Thyroid gland (tissue), 4 donors: ENCODE results near the gene TMC6. TPM values are rescaled to one million over a fixed set of nuclear protein-coding genes. Genes with fewer than 3 reads are reported as not detected.
"Not testable (repeated sequence)": the region's sequence is repeated elsewhere in the genome, so short reads cannot be mapped to it uniquely, and the experiment has no call there.

Experiments
- DNase-seq, 2 donors: peaks; one replicate each; pipeline ENCODE4 v3.0.0-alpha.2; 2019
- H3K27ac ChIP-seq, 3 donors: fragments of 200-600 bp; sonication (generic); 1 replicate in 2 of 3; 2 replicates in 1 of 3; pipeline ENCODE4 v1.5.1; 2016 to 2019; ENCODE audit warnings: mild to moderate bottlenecking in 1 of 3, moderate library complexity in 1 of 3
- H3K27me3 ChIP-seq: fragments of 200-600 bp; sonication (generic); one replicate; pipeline ENCODE4 v1.5.1; 2019
- H3K36me3 ChIP-seq, 2 donors: fragments of 200-600 bp; sonication (generic); one replicate each; pipeline ENCODE4 v1.5.1; 2016 to 2019
- H3K4me1 ChIP-seq, 2 donors: fragments of 200-600 bp; sonication (generic); one replicate each; pipeline ENCODE4 v1.5.1; 2017 to 2019
- H3K4me3 ChIP-seq, 3 donors: fragments of 200-600 bp; sonication (generic); replicated peaks in 1 of 3; 1 replicate in 2 of 3; 2 replicates in 1 of 3; pipeline ENCODE4 v1.5.1; 2016; ENCODE audit warnings: mild to moderate bottlenecking in 1 of 3
- H3K9me3 ChIP-seq: fragments of 200-600 bp; sonication (generic); one replicate; pipeline ENCODE4 v1.5.1; 2017
- CTCF ChIP-seq, 6 experiments: fragments of 200-600 bp in 3 of 6; fragments of 450-650 bp in 3 of 6; sonication (generic) in 3 of 6; IDR thresholded peaks; one replicate each; pipeline ENCODE4 v1.5.1; 2016 to 2019; ENCODE audit warnings: antibody characterized with exemption in 6 of 6, mild to moderate bottlenecking in 2 of 6, inconsistent platforms in 1 of 6, moderate library complexity in 1 of 6
- POLR2A ChIP-seq, 2 donors: fragments of 450-650 bp; IDR thresholded peaks; one replicate each; pipeline ENCODE4 v1.6.1; 2017; ENCODE audit warnings: antibody characterized with exemption in 2 of 2, mild to moderate bottlenecking in 2 of 2, moderate library complexity in 1 of 2
- WGBS, 2 donors: methylation state at CpG; one replicate each; pipeline ENCODE4 v1.1.5; 2017; 5-methylcytosine and 5-hydroxymethylcytosine counted together
- intact Hi-C: fragments of 100-400 bp; cut with DNase I; formaldehyde crosslinking; loops from one replicate; pipeline ENCODE4 v1.15.1; 2023
- total RNA-seq, 4 donors: library from RNA; depleted of rRNA; stranded (reverse); fragments of >200 nt; gene quantifications; one replicate each; pipeline ENCODE4 v1.2.3, GENCODE V29; 2016

Gene TMC6
- total RNA-seq, 4 donors from 2014 or later, result 10.0 to 22.8 (median 20.4) TPM

DNA sequence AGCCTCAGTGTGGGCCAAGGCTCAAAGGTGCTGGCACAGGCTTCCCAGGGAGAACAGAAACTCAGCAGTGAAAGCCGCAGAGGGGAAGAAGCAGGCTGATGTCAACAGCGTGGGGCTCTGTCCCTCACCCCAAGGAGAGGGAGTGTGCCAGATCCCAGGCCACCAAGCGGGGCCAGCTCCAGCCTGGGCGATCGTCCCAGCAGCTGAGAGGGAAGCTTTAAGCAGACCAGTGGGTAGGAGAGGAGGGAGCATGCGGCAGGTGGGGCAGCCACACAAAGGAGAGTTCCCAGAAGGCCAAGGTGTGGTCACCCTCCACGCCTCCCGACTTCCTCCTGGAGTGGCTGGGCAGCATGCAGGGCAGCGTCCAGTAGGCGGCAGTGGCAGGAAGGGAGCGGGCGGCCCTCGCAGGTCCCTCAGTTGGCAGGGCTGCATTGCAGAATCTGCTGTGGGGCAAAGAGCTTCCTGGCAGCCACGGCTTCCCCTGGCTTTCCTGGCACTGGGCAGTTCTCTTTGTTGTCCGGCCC lies 45.9 kb upstream of the TMC6 start:
- peaks cover 0 to 17% of the 10 kb centered on the region in 2 donors for H3K36me3 ChIP-seq
- intact Hi-C loops, result loop anchor here (2.0 to 5.0 kb wide), 2 partner anchors 47 to 62 kb away; partner anchors contain the start of gene TMC6
- H3K4me1 ChIP-seq, result peaks cover 23 to 46% of the 10 kb centered on the region in 2 donors
- DNase-seq, result peak; percentile 95
- no peaks in the 10 kb centered on the region for H3K27me3 ChIP-seq
- H3K4me3 ChIP-seq, result no peak overlapping the region
- 32% methylated on average over 8 to 10 of the region's 15 CpGs for WGBS, 2 donors
- no peaks in the 10 kb centered on the region for H3K9me3 ChIP-seq
- H3K27ac ChIP-seq, result peak overlapping the region; percentile 68 to 75 (median 74)
- TF ChIP-seq POLR2A (IDR thresholded peaks at IDR 0.05), result peak in 1 of 2 donors; percentile 46
- TF ChIP-seq CTCF (IDR thresholded peaks at IDR 0.05), result peak in 5 of 6 experiments; percentile 21 to 92 (median 80)

DNA sequence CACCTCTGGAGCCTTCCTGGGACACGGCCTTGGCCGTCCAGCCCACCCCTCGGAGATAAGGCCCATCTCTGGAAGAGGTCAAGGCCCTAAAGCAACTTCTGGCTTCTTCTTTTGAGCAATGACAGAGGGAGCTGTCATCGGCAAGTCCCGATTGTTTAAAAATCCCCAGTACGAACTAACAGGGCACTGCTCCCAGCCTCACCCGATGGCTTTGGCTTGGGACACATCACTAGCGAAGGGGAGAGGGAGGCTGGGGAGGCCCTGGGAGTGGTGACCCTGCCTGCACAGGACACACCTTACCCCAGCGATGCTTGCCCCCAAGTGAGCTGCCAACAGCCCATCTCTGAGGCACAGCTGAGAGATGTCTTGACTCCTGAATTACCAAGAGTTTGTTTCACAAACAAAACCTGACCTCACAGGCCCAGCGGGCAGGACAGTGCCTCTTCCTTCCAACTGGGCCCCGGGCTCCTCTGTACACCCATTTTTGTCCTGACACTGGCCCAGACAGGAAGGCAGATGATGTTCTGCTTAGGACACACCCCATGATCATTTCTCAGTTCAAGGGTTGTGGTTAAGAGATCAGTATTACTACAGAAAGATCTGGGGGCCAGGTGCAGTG lies 44.7 kb upstream of the TMC6 start:
- DNase-seq, result no peak
- TF ChIP-seq CTCF (IDR thresholded peaks at IDR 0.05) (no peak), POLR2A (IDR thresholded peaks at IDR 0.05) (no peak)
- Histone ChIP-seq H3K4me1 (peaks cover 23 to 47% of the 10 kb centered on the region in 2 donors), H3K4me3 (no peak overlapping the region), H3K27me3 (no peaks in the 10 kb centered on the region), H3K9me3 (no peaks in the 10 kb centered on the region), H3K36me3 (peaks cover 0 to 17% of the 10 kb centered on the region in 2 donors), H3K27ac (peak overlapping the region in 1 of 3 donors; percentile 74)
- intact Hi-C loops, result loop anchor here (5.0 kb wide), 1 partner anchor 46 kb away; the partner anchor contains the start of gene TMC6
- WGBS, 2 donors, result 82 to 85% methylated on average over 9 to 11 of the region's 11 CpGs

DNA sequence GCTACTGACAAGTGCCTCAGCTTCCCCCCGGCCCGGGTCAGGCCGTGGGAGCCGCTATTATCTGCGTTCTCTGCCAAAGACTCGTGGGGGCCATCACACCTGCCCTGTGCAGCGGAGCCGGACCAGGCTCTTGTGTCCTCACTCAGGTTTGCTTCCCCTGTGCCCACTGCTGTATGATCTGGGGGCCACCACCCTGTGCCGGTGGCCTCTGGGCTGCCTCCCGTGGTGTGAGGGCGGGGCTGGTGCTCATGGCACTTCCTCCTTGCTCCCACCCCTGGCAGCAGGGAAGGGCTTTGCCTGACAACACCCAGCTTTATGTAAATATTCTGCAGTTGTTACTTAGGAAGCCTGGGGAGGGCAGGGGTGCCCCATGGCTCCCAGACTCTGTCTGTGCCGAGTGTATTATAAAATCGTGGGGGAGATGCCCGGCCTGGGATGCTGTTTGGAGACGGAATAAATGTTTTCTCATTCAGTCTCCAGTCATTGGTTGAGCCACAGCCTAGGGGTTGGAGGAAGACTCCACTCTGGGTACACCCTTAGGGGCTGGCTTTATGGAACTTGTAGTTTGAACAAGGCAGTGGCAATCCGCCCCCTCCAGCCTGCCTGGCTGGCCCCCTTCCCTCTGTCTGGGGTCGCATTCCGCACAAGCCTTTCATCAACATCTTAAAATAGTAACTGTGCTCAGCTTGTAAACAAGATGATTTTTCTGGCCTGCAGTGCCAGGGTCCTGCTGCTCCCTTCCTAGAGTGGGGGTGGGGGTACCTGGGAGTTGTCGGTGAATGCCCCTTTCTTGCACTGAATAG lies 43.9 kb upstream of the TMC6 start:
- peak overlapping the region in 1 of 3 donors; percentile 74 for H3K27ac ChIP-seq
- no peak for TF ChIP-seq CTCF (IDR thresholded peaks at IDR 0.05)
- DNase-seq, result no peak
- no peaks in the 10 kb centered on the region for H3K9me3 ChIP-seq
- no peaks in the 10 kb centered on the region for H3K27me3 ChIP-seq
- intact Hi-C loops, result loop anchor here (5.0 kb wide), 1 partner anchor 45 kb away; the partner anchor contains the start of gene TMC6
- no peak overlapping the region for H3K4me3 ChIP-seq
- peaks cover 26 to 51% of the 10 kb centered on the region in 2 donors for H3K4me1 ChIP-seq
- H3K36me3 ChIP-seq, result peaks cover 0 to 17% of the 10 kb centered on the region in 2 donors
- WGBS, 2 donors, result 62 to 73% methylated on average over 11 to 18 of the region's 19 CpGs

GRCh38 chr17:78171591-78172248 lies 43.2 kb upstream of the TMC6 start:
- H3K36me3 ChIP-seq, result peaks cover 0 to 17% of the 10 kb centered on the region in 2 donors
- H3K4me1 ChIP-seq, result peaks cover 25 to 50% of the 10 kb centered on the region in 2 donors
- intact Hi-C loops, result loop anchor here (5.0 kb wide), 1 partner anchor 44 kb away; the partner anchor contains the start of gene TMC6
- DNase-seq, H3K4me3 ChIP-seq, H3K27me3 ChIP-seq, H3K9me3 ChIP-seq, H3K27ac ChIP-seq: not testable (repeated sequence)
- 90 to 94% methylated on average over 10 to 19 of the region's 19 CpGs for WGBS, 2 donors
